HG02852 (cell line): ENCODE results near the gene PPP1R36.
"Not testable (repeated sequence)": the region's sequence is repeated elsewhere in the genome, so short reads cannot be mapped to it uniquely, and the experiment has no call there.

ENCODE experiments used
- ATAC-seq: cut with Tn5 transposase; IDR thresholded peaks from one replicate; pipeline ENCODE4 v1.9.1; 2021; ENCODE audit warnings: mild to moderate bottlenecking, moderate library complexity; ENCODE audit not compliant: unreplicated experiment

PPP1R36 gene

GRCh38 chr14:64562436-64562835 lies 12.7 kb downstream of the PPP1R36 start:
- no peak for ATAC-seq

- ATAC-seq, result no peak
These were observed 13.9 kb downstream of the PPP1R36 start for GRCh38 chr14:64563696-64564095.

GRCh38 chr14:64566651-64567122 lies 16.9 kb downstream of the PPP1R36 start:
- no peak for ATAC-seq

- no peak for ATAC-seq
These were observed 19.4 kb downstream of the PPP1R36 start for GRCh38 chr14:64569138-64569631.

- ATAC-seq, result not testable (repeated sequence)
These were observed 19.9 kb downstream of the PPP1R36 start for GRCh38 chr14:64569646-64570045.

- no peak for ATAC-seq
These were observed 22.8 kb downstream of the PPP1R36 start for GRCh38 chr14:64572386-64573104.

GRCh38 chr14:64573109-64573508 lies 23.3 kb downstream of the PPP1R36 start:
- no peak for ATAC-seq

GRCh38 chr14:64574371-64575107 lies 24.8 kb downstream of the PPP1R36 start:
- ATAC-seq, result no peak

GRCh38 chr14:64577211-64577610 lies 27.4 kb downstream of the PPP1R36 start:
- no peak for ATAC-seq

GRCh38 chr14:64580467-64580866 lies 30.7 kb downstream of the PPP1R36 start:
- ATAC-seq, result no peak

GRCh38 chr14:64581363-64581762 lies 31.6 kb downstream of the PPP1R36 start:
- ATAC-seq, result no peak

GRCh38 chr14:64581817-64582216 lies 32.1 kb downstream of the PPP1R36 start:
- no peak for ATAC-seq

- ATAC-seq, result no peak
These were observed 34.4 kb downstream of the PPP1R36 start for GRCh38 chr14:64584190-64584589.

- no peak for ATAC-seq
These were observed 42.0 kb downstream of the PPP1R36 start for GRCh38 chr14:64591809-64592208.

- no peak for ATAC-seq
These were observed 44.7 kb downstream of the PPP1R36 start for GRCh38 chr14:64594438-64594837.

GRCh38 chr14:64598404-64598803 lies 48.6 kb downstream of the PPP1R36 start:
- no peak for ATAC-seq

- ATAC-seq, result no peak
These were observed 51.8 kb downstream of the PPP1R36 start for GRCh38 chr14:64601571-64601970.

- no peak for ATAC-seq
These were observed 53.1 kb downstream of the PPP1R36 start for GRCh38 chr14:64602826-64603225.

GRCh38 chr14:64604001-64604400 lies 54.2 kb downstream of the PPP1R36 start:
- ATAC-seq, result no peak

GRCh38 chr14:64604881-64605280 lies 55.1 kb downstream of the PPP1R36 start:
- ATAC-seq, result no peak

- no peak for ATAC-seq
These were observed 56.3 kb downstream of the PPP1R36 start for GRCh38 chr14:64605926-64606685.
